Endothelial cell of umbilical vein (primary cell): ENCODE data around the gene NUPR1. TPM values are rescaled to one million over a fixed set of nuclear protein-coding genes. Genes with fewer than 3 reads are reported as not detected.

ENCODE experiments used
- BruUV-seq: library from RNA; stranded (reverse); fragments of 400-500 nt; replicated peaks from 2 replicates; lab custom pipeline; 2021; lab: Mats Ljungman, UMichigan
- CTCF ChIA-PET: fragments of 300-600, 350-600 bp; sonication (Branson Sonifier 250); formaldehyde crosslinking; loops from one replicate; lab custom pipeline; 2021; ENCODE audit warnings: antibody characterized with exemption, inconsistent platforms; lab: Charles Lee
- POLR2A ChIA-PET: fragments of 300-600, 350-600 bp; sonication (Branson Sonifier 250); formaldehyde crosslinking; loops from one replicate; lab custom pipeline; 2021; ENCODE audit warnings: antibody characterized with exemption, inconsistent platforms; lab: Charles Lee
- DNase-seq: peaks from one replicate; pipeline ENCODE4 v3.0.0-alpha.2; 2011; ENCODE audit warnings: low read depth, low spot score
- FAIRE-seq: peaks from 2 replicates; lab custom pipeline; 2011; peaks lifted over from hg19 to GRCh38; lab: Jason Lieb, UNC
- H2AFZ ChIP-seq: 2 replicates; pipeline ENCODE4 v1.6.0; 2012; ENCODE audit warnings: low read depth, low read length, control low read depth, inconsistent platforms
- H3K27ac ChIP-seq: 2 replicates; pipeline ENCODE4 v1.5.1; 2011; ENCODE audit warnings: low read depth, mild to moderate bottlenecking, control low read depth, low read length, moderate library complexity; ENCODE audit not compliant: insufficient read depth
- H3K27me3 ChIP-seq, 2 experiments: 2 replicates each; pipeline versions ENCODE4 v1.6.0 to v1.6.1; 2011; ENCODE audit warnings: low read length in 2 of 2, mixed read lengths in 1 of 2; ENCODE audit not compliant: control insufficient read depth in 2 of 2, insufficient read depth in 2 of 2
- H3K36me3 ChIP-seq, 2 experiments: 2 replicates in 1 of 2; 3 replicates in 1 of 2; pipeline ENCODE4 v1.5.1; 2011; ENCODE audit warnings: low read length in 2 of 2, mild to moderate bottlenecking in 1 of 2, moderate library complexity in 1 of 2; ENCODE audit not compliant: control insufficient read depth in 2 of 2, insufficient read depth in 2 of 2; ENCODE audit errors: extremely low read depth in 1 of 2
- H3K4me1 ChIP-seq: 3 replicates; pipeline ENCODE4 v1.5.1; 2011; ENCODE audit warnings: mild to moderate bottlenecking, low read length; ENCODE audit not compliant: control insufficient read depth, insufficient read depth; ENCODE audit errors: extremely low read depth
- H3K4me2 ChIP-seq: 2 replicates; pipeline ENCODE4 v1.6.1; 2011; ENCODE audit warnings: low read length, control low read depth, mixed read lengths; ENCODE audit not compliant: insufficient read depth
- H3K4me3 ChIP-seq, 3 experiments: fragments of 200-600 bp in 1 of 3; sonication (generic), shearing (Covaris generic) in 1 of 3; replicated peaks in 1 of 3; 2 replicates each; pipeline ENCODE4 v1.5.1; 2011 to 2016; ENCODE audit warnings: control low read depth in 3 of 3, low read length in 3 of 3, mild to moderate bottlenecking in 2 of 3, inconsistent platforms in 1 of 3, low read depth in 1 of 3, moderate library complexity in 1 of 3; ENCODE audit not compliant: insufficient read depth in 1 of 3
- H3K79me2 ChIP-seq: 2 replicates; pipeline ENCODE4 v1.6.0; 2012; ENCODE audit warnings: low read length, inconsistent platforms; ENCODE audit not compliant: control insufficient read depth, insufficient read depth
- H3K9ac ChIP-seq: replicated peaks from 2 replicates; pipeline ENCODE3; 2011; ENCODE audit warnings: low read length, control low read depth; ENCODE audit not compliant: insufficient read depth; ENCODE audit errors: extremely low read depth
- H3K9me1 ChIP-seq: replicated peaks from 3 replicates; pipeline ENCODE4 v1.6.0; 2011; ENCODE audit warnings: mild to moderate bottlenecking, low read length; ENCODE audit not compliant: control insufficient read depth, insufficient read depth; ENCODE audit errors: extremely low read depth
- H3K9me3 ChIP-seq: replicated peaks from 2 replicates; pipeline ENCODE4 v1.5.1; 2012; ENCODE audit warnings: low read length, inconsistent platforms; ENCODE audit not compliant: control insufficient read depth, insufficient read depth
- H4K20me1 ChIP-seq: replicated peaks from 2 replicates; pipeline ENCODE3; 2011; ENCODE audit warnings: mild to moderate bottlenecking, low read length; ENCODE audit not compliant: control insufficient read depth, insufficient read depth; ENCODE audit errors: extremely low read depth
- EZH2 ChIP-seq: IDR thresholded peaks from 2 replicates; pipeline ENCODE4 v1.6.1; 2012; ENCODE audit warnings: borderline replicate concordance, low read depth, mild to moderate bottlenecking, moderate library complexity, low read length, inconsistent platforms; ENCODE audit not compliant: severe bottlenecking
- FOS ChIP-seq: IDR thresholded peaks from 2 replicates; pipeline ENCODE4 v1.6.1; 2011; ENCODE audit warnings: mild to moderate bottlenecking, low read length, moderate library complexity, borderline replicate concordance; ENCODE audit not compliant: insufficient read depth
- GATA2 ChIP-seq: IDR thresholded peaks from 2 replicates; pipeline ENCODE4 v1.7.0; 2011; ENCODE audit warnings: low read depth, mild to moderate bottlenecking, moderate library complexity, mixed read lengths, low read length; ENCODE audit not compliant: insufficient read length, insufficient read depth
- JUN ChIP-seq: IDR thresholded peaks from 2 replicates; pipeline ENCODE4 v1.6.1; 2011; ENCODE audit warnings: borderline replicate concordance, low read depth; ENCODE audit not compliant: insufficient read length, insufficient read depth
- MAX ChIP-seq: IDR thresholded peaks from 2 replicates; pipeline ENCODE4 v1.6.1; 2011; ENCODE audit not compliant: insufficient read depth, insufficient read length
- POLR2AphosphoS5 ChIP-seq: IDR thresholded peaks from 2 replicates; pipeline ENCODE4 v1.6.1; 2012; ENCODE audit warnings: low read depth, mild to moderate bottlenecking, control low read depth, low read length, moderate library complexity; ENCODE audit not compliant: insufficient read depth
- dilution Hi-C: fragments of 300-500 bp; cut with MboI; formaldehyde crosslinking; loops from one replicate; pipeline ENCODE4 v1.15.0; 2019; ENCODE audit warnings: low sequenced_read_pairs; ENCODE audit not compliant: extremely low pct_ligation_motif_present
- intact Hi-C: fragments of 100-400 bp; cut with micrococcal nuclease; formaldehyde crosslinking; loops from one replicate; pipeline ENCODE4 v1.10.0; 2022
- polyA plus RNA-seq, 4 experiments: library from polyadenylated mRNA; depleted of rRNA in 3 of 4; stranded (reverse) in 3 of 4; unstranded in 1 of 4; fragments of >200 nt; gene quantifications; 2 replicates each; pipeline versions ENCODE4 v1.2.1 to v1.2.3, GENCODE V29; 2011 to 2012; ENCODE audit warnings: missing spikeins in 1 of 4
- total RNA-seq: library from RNA; stranded (reverse); gene quantifications from 2 replicates; pipeline ENCODE4 v1.2.3, GENCODE V29; 2021

Gene NUPR1
- total and polyA plus RNA-seq, 2 donors (not counting 3 experiments of a cell fraction or from before 2014, with no cell fraction given), result 1.8 to 4.9 TPM

- DNase-seq (no peak), FAIRE-seq (no peak)
- no peaks in the 10 kb centered on the region for H3K9me3 ChIP-seq
- H3K27me3 ChIP-seq, result no peaks in the 10 kb centered on the region
- no peaks in the 10 kb centered on the region for H4K20me1 ChIP-seq
- intact Hi-C loops (loop anchor here (10.0 kb wide), 1 partner anchor 59 kb away; the partner anchor contains the start of gene NPIPB8), dilution Hi-C loops (no loop called here)
- TF ChIP-seq JUN (no peak), EZH2 (no peak), FOS (no peak), MAX (no peak)
- ChIA-PET POLR2A (no interaction called here), CTCF (no interaction called here)
- no peaks in the 10 kb centered on the region for H3K4me1 ChIP-seq
- H3K9me1 ChIP-seq, result no peaks in the 10 kb centered on the region
- no TSS peak for BruUV-seq
- no peaks in the 10 kb centered on the region for H3K36me3 ChIP-seq
- no peak overlapping the region for H3K9ac ChIP-seq
- no peaks in the 10 kb centered on the region for H3K79me2 ChIP-seq
- H3K27ac ChIP-seq, result no peak overlapping the region
- no peak overlapping the region for H3K4me2 ChIP-seq
- no peak overlapping the region for H3K4me3 ChIP-seq
- H2AFZ ChIP-seq, result no peak overlapping the region
Measured at GRCh38 chr16:28575446-28576109, 36.8 kb upstream of the NUPR1 start.

GRCh38 chr16:28574925-28575324 is 36.2 kb upstream of the NUPR1 start:
- no peak for TF ChIP-seq GATA2
- TF ChIP-seq MAX, result no peak
- no peak for TF ChIP-seq JUN
- TF ChIP-seq POLR2AphosphoS5, result no peak
- dilution Hi-C loops (no loop called here), intact Hi-C loops (loop anchor here (10.0 kb wide), 1 partner anchor 60 kb away; the partner anchor contains the start of gene NPIPB8)
- Histone ChIP-seq H2AFZ (no peak overlapping the region), H3K4me3 (no peak overlapping the region), H3K27ac (no peak overlapping the region), H3K9ac (no peak overlapping the region), H3K4me2 (no peak overlapping the region), H3K79me2 (no peaks in the 10 kb centered on the region), H3K27me3 (no peaks in the 10 kb centered on the region), H3K36me3 (no peaks in the 10 kb centered on the region), H3K4me1 (no peaks in the 10 kb centered on the region), H4K20me1 (no peaks in the 10 kb centered on the region), H3K9me3 (no peaks in the 10 kb centered on the region), H3K9me1 (no peaks in the 10 kb centered on the region)
- no TSS peak for BruUV-seq
- FAIRE-seq (no peak), DNase-seq (no peak)
- ChIA-PET CTCF (no interaction called here), POLR2A (no interaction called here)
